Lung microvascular endothelial cell (primary cell): ENCODE data around the gene MPPE1. TPM values are rescaled to one million over a fixed set of nuclear protein-coding genes. Genes with fewer than 3 reads are reported as not detected.

Experiments used
- DNase-seq, 2 donors: peaks; one replicate each; pipeline versions ENCODE4 v3.0.0 to v3.0.0-alpha.2; 2010; ENCODE audit warnings: low read depth in 2 of 2
- total RNA-seq: library from RNA; depleted of rRNA; stranded (reverse); fragments of >200 nt; gene quantifications from 2 replicates; pipeline ENCODE4 v1.2.1, GENCODE V29; 2014

The MPPE1 gene
- total RNA-seq, 1 donor from 2014 or later = 13.9 TPM

DNA sequence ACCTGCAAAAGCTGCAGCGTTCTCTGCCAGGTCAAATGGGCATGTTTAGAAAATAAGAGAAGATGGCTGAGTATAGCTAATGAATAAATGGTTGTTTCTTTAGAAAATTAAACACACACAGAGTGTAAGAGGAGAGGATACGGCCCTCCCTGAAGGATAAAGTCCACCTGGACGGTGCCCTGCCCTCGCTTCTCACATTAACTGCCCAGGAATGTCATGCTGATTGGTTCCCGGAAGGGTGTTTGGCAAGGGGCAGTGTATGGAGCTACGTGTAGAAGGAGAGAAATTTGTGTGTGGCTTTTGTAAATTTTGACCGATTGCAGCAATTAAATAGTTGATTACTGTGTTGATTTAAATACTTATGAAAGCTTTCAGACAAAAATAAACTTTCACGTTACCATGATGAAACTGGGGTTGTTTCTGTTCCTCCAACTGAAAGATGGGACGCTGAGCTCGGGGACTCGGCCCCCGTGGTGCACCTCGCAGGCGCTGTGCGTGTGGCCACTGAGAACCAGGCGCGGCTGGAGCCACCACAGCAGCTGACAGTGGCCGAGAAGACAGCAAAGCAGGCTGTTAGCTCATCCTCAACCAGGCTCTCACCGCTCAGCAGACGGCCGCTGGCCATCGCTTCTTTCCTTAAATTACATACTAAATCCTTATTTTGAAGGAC is 22.7 kb downstream of the MPPE1 start:
- no peak for DNase-seq

DNA sequence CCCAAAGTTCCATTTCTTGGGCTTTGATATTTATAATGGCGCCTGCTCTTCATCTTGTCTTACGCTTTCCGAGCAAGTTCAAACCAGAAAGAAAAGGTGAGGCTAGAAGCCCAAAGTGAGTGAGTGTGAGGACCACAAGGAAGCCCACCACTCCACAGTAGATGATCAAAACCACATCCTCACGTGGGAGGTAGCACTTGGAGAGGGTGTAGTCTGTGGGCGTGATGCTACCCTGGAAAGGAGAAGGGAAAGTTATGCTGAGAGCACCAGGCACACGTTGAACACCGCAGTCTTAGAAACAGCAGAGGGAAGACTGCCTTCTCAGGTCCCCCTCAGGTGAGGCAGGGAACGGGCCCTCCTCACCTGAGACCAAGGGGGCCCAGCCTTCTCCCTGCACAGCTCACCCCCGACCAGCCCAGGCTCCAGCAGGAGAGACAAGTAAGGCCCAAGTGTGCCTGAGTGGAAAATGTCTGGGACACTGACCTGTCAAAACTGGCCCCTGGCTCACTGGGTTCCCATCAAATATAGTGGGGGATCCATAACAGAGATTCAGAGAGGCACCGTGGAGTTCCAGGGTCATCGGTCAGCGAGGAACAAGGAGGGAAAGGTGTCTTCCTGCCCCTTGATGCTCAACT is 23.6 kb downstream of the MPPE1 start:
- no peak for DNase-seq

- DNase-seq = peak in 1 of 2 donors; percentile 66
These were observed 25.0 kb downstream of the MPPE1 start for GRCh38 chr18:11883153-11883552.

DNA sequence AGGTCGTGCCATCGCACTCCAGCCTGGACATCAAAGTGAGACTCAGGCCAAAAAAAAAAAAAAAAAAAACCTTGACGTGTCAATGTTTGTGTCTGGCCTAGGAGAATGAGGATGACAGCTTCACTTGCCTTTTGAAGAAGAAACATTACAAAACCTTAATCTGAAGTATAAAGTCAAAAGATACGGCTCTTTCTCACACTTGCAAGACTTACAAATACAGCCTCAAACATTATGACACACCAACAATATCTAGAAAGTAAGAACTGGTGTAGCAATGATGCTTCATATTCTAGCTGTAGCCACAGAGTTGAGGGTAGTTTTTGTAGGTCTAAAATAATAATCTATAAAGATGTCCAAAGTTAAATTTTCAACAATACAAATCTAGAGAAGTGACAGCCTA is 25.5 kb downstream of the MPPE1 start:
- DNase-seq = no peak

GRCh38 chr18:11880586-11881304 is 27.4 kb downstream of the MPPE1 start:
- no peak for DNase-seq

DNA sequence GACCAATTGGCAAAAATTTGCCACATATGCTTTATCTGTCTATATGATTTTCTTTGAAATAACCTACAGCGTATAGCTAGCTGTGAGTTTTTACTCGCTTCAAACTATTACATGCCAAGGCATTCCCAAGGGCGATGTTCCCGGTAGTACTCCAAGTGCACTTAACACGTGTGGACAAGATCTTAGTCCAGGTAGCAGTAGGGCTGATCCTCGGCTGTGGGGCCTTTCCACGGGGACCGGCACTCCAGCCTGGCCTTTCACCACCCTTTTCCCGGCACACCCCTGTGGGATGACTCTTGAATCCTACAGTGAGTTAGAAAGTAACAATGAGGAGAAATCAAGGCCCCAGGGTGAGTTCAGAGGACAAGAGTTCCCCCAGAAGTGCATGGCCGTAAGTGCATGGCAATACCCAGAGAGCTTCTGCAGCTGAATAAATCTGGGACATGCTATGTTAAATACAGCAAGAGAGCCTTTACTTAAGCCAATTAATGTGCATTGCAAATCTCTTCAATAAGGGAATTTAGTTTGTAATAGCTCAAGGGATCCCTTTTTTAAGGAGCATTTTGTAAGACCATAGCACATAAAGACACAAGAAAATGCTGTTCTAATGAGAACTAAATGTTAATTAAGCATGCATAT is 30.5 kb downstream of the MPPE1 start:
- DNase-seq = no peak

DNA sequence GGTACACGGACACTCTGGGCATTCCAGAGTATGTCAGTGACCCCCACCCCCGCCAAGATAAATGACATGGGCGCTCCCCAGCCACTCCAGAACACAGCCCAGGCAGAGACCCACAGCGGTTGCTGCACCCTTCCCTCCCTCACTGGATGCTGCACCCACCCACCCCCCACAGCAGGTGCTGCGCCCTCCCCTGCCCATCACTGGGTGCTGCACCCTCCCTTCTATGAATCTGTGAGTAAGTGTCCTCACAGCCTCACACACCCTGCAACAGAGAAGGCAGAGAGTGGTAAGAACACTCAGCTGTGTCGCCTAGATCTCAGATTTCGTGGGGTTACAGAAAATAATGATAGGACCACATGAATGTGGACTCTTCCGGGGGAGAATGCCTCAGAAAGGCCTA is 33.4 kb downstream of the MPPE1 start:
- DNase-seq = no peak

- DNase-seq = no peak
These were observed 34.3 kb downstream of the MPPE1 start for GRCh38 chr18:11873670-11874340.

- peak; percentile 60 to 83 for DNase-seq
These were observed 35.5 kb downstream of the MPPE1 start for GRCh38 chr18:11872479-11873136.

GRCh38 chr18:11871501-11871900 is 36.6 kb downstream of the MPPE1 start:
- peak in 1 of 2 donors; percentile 29 for DNase-seq

DNA sequence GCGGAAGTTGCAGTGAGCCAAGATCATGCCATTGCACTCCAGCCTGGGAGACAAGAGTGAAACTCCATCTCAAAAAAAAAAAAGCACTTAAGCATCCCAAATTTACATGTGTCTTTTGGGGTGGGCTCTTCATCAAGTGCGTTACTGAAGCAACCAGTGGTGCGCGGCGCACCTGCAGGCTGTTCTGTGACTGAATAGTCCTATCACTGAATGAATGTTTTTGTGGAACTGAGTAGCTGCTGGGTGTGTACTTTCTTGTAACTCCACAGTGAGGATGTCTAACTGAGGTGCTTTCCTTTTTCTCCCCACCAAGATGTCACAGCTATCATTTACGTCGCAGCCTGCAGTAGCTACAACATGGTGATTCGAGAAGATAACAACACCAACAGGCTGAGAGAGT is 39.9 kb downstream of the MPPE1 start:
- no peak for DNase-seq

DNA sequence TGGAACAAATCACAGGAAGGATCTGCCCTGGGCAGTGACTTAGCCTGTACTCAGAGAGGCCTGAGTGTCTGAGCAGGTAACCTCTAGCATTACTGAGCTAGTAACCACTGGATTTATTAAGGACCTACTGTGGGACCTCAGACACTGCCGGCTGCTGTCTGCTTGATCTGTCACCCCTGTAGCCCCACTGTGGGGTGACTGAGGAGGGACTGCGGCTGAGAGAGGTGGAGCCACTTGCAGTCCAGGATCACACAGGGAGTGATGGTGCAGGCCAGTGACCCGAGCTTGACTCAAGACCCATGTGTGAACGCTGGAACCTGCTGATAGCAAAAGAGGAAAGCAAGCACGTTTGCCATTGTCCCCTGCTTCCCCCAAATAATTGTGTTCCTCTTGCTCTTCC is 41.4 kb downstream of the MPPE1 start:
- DNase-seq = no peak

- no peak for DNase-seq
These were observed 41.8 kb downstream of the MPPE1 start for GRCh38 chr18:11866329-11866728.

DNA sequence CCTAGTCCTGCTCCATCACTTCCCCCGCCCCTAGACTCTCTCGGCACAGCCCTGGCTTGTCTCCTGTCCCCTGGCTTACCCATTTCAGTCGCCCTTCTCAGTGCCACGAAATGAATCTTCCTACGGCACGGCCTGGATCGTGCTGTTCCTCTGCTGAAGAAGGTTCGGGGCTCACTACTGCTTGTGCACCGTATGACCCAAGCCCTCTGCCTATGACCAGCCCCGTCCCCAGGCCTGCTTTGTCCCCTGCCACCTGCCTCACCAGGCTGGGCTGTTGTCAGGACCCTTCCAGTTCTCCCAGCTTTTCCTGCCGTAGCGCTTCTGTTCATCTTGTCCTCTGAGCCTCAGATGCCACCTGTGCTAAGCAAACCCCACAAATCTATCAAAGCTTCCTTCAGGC is 43.0 kb downstream of the MPPE1 start:
- DNase-seq = no peak

DNA sequence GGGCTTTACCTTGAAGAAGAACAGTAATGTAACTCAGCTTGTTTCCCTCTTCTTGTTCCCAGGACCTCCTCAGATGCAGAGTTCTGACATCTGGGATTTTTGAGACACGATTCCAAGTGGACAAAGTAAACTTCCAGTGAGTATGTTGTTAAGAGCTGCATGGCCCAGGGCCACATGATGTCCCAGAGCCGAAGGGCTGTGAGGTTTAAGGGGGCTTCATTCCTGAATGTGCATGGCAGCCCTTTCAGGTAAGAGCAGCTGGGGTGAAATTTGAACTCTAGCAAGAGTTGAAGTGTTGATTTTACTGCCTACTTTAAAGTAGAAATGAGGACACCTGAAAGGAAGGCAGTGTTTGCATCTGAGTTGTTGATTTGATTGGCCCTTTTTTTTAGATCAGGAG is 43.6 kb downstream of the MPPE1 start:
- DNase-seq = no peak

GRCh38 chr18:11862468-11863137 is 45.5 kb downstream of the MPPE1 start:
- no peak for DNase-seq

GRCh38 chr18:11861583-11862288 is 46.4 kb downstream of the MPPE1 start:
- no peak for DNase-seq

GRCh38 chr18:11860594-11861450 is 47.3 kb downstream of the MPPE1 start:
- no peak for DNase-seq

DNA sequence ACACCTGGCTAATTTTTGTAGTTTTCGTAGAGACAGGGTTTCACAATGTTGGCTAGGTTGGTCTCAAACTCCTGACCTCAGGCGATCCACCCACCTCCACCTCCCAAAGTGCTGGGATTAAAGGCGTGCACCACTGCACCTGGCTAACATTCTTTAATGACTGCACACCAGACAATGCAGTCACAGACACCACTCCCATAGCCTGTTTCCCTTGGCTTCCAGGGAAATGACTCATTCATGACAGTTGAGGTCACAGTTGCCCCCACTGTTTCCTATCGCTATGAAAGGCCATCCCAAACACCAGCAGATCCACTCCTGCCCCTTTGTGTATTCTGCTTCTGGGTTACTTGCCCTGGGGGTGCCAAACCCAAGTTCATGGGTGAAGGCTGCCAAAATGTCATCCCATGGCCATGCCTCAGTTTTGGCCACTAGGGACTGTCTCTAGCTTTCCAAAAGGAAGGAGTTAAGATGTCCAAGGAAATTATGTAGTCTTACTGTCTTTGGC is 48.2 kb downstream of the MPPE1 start:
- peak; percentile 89 to 90 for DNase-seq
